ENCODE data around the gene LCE7A. TPM values are rescaled to one million over a fixed set of nuclear protein-coding genes. Genes with fewer than 3 reads are reported as not detected.

Gene LCE7A
- total RNA-seq, 6 experiments from 2014 or later, result not detected

DNA sequence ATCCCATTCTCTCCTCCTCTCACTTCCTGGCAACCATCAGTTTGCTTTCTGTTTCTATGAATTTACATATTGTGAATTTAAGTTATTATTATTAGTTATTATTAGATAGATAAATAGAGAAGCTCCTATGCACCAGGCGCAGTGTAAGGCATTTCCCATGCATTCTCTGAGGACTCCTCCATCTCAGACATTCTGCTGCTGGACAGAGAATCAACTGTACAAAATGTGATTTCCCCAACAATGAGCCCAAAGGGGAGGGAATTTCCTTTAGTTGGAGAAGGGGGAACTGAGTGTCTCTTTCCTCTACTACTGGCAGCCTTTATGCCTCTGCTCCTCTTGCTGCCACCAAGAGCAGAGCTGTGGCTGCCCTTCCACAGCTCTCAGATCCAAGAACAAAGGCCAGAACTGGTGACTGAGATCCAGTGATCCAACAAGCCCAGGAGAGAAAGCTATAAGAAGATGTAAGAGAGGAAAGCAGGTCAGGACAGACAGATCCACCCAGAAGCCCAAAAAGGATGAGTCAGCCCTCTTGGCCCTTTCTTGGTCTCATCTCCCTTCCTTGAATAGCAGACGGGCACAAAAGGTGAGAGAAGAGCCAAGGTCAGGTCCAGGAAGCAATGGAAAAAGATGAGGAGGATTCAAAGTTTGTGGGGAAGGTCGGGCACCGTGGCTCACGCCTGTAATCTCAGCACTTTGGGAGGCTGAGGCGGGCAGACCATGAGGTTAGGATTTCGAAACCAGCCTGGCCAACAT is 45.1 kb downstream of the LCE7A start:
- Histone ChIP-seq H3K36me3 (no peaks in the 10 kb centered on the region), H3K9me3 (no peaks in the 10 kb centered on the region), H3K4me3 (no peak overlapping the region), H3K27me3 (no peaks in the 10 kb centered on the region), H3K4me1 (no peaks in the 10 kb centered on the region), H3K27ac (no peak overlapping the region)
- intact Hi-C loops (cut with DNase I), result no loop called here
- ATAC-seq (no peak), DNase-seq (no peak)
- WGBS (ENCODE audit: insufficient coverage, low coverage, low lambda C conversion rate, missing lambda C conversion rate), result 74% methylated on average over 7 of the region's 7 CpGs
- no peak for TF ChIP-seq POLR2A (IDR thresholded peaks at IDR 0.05)

DNA sequence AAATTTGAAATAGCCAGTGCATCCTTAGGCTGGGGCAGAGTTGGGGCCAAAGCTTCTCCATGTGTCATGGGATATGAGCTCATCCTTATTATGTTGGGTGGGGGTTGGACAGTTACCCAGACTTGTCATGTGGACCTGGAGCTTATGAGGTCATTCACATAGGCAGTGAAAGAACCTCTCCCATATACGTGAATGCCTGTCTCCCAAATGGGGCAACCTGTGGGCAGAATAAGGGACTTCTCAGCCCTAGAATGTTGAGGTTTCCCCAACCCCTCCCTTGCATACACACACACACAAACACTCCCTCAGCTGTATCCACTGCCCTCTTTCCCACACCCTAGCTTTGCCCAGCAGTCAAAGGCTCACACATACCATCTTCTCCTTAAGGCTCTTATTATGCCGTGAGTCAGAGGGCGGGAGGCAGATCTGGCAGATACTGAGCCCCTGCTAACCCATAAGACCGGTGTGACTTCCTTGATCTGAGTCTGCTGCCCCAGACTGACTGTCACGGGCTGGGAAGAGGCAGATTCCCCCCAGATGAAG is 46.3 kb downstream of the LCE7A start:
- WGBS (ENCODE audit: insufficient coverage, low coverage, low lambda C conversion rate, missing lambda C conversion rate), result no CpG with 5 or more reads among the region's 5 CpGs
- Histone ChIP-seq H3K9me3 (no peaks in the 10 kb centered on the region), H3K36me3 (no peaks in the 10 kb centered on the region), H3K4me1 (no peaks in the 10 kb centered on the region), H3K27ac (no peak overlapping the region), H3K4me3 (no peak overlapping the region), H3K27me3 (no peaks in the 10 kb centered on the region)
- intact Hi-C loops (cut with DNase I), result no loop called here
- ATAC-seq (no peak), DNase-seq (no peak)
- TF ChIP-seq, protein P1, sequence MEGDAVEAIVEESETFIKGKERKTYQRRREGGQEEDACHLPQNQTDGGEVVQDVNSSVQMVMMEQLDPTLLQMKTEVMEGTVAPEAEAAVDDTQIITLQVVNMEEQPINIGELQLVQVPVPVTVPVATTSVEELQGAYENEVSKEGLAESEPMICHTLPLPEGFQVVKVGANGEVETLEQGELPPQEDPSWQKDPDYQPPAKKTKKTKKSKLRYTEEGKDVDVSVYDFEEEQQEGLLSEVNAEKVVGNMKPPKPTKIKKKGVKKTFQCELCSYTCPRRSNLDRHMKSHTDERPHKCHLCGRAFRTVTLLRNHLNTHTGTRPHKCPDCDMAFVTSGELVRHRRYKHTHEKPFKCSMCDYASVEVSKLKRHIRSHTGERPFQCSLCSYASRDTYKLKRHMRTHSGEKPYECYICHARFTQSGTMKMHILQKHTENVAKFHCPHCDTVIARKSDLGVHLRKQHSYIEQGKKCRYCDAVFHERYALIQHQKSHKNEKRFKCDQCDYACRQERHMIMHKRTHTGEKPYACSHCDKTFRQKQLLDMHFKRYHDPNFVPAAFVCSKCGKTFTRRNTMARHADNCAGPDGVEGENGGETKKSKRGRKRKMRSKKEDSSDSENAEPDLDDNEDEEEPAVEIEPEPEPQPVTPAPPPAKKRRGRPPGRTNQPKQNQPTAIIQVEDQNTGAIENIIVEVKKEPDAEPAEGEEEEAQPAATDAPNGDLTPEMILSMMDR (IDR thresholded peaks at IDR 0.05), result no peak
- TF ChIP-seq POLR2A (IDR thresholded peaks at IDR 0.05), result no peak

DNA sequence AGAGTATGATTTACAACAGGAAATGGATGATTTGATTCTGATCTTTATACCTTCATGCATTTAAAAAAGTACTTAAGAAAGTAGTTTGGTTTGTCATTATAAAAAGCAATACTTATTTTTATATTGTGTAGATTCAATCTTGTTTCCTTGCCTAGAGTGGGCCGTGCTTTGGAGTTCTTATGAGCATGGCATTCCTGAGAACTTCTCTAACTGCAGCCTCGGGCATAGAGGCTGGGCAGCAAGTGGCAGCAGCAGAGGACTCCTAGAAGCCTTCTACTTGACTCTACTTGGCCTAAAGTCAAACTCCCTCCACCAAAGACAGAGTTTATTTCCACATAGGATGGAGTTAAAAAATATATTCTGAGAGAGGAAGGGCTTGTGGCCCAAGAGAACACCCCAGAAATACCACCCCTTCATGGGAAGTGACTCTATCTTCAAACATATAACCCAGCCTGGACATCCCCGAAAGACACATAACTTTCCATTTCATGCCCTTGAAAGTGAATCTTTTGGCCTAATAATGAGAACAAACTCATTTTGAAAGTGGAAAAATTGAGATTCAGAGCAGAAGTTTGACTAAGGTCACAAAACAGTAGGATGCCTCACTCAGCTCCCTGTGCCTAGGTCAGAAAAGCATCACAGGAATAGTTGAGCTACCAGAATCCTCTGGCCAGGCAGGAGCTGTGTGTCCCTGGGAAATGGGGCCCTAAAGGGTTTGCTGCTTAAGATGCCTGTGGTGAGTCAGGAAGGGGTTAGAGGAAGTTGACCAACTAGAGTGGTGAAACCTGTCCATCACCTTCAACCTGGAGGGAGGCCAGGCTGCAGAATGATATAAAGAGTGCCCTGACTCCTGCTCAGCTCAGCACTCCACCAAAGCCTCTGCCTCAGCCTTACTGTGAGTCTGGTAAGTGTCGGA is 48.1 kb downstream of the LCE7A start, which contains the start of gene IVL:
Gene IVL, plus strand, starts transcription at position 861 of the 916 bp plus-strand sequence. CDS start 1,252 bp downstream, outside the sequence.
- H3K27ac ChIP-seq, result no peak within 1 kb of the TSS
- no peak for TF ChIP-seq POLR2A (IDR thresholded peaks at IDR 0.05)
- TF ChIP-seq, protein P1 (IDR thresholded peaks at IDR 0.05), result no peak
- no peaks in the 10 kb centered on the region for H3K4me1 ChIP-seq
- ATAC-seq, result no peak
- H3K36me3 ChIP-seq, result no peaks in the 10 kb centered on the region
- H3K27me3 ChIP-seq, result no peaks in the 10 kb centered on the region
- no peak for DNase-seq
- H3K9me3 ChIP-seq, result no peaks in the 10 kb centered on the region
- no peak within 1 kb of the TSS for H3K4me3 ChIP-seq
- intact Hi-C loops (cut with DNase I), result no loop called here
- 47% methylated on average over 3 of the region's 4 CpGs for WGBS (ENCODE audit: insufficient coverage, low coverage, low lambda C conversion rate, missing lambda C conversion rate)

DNA sequence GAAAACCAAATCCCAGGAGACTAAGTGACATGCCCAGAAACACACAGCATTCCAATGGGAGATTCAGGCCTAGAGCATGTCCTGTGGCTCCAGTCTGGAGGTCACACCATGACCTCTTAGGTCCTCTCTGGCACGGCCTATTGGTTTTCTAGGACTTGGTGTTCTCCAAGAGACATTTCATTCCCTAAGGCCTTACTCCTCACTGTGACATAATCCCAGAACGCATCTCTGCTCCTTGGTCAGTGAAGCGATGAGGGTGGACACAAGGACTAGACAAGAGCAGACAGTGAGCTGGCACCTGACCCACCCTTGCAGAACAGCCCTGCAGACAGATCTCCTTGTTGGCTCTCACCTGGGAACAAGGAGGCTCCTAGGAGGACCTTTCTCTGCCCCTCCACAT is 49.4 kb downstream of the LCE7A start:
- DNase-seq (no peak), ATAC-seq (no peak)
- no CpG with 5 or more reads among the region's 3 CpGs for WGBS (ENCODE audit: insufficient coverage, low coverage, low lambda C conversion rate, missing lambda C conversion rate)
- Histone ChIP-seq H3K4me1 (no peaks in the 10 kb centered on the region), H3K36me3 (no peaks in the 10 kb centered on the region), H3K27ac (no peak overlapping the region), H3K9me3 (no peaks in the 10 kb centered on the region), H3K4me3 (no peak overlapping the region), H3K27me3 (no peaks in the 10 kb centered on the region)
- TF ChIP-seq POLR2A (IDR thresholded peaks at IDR 0.05), result no peak
- TF ChIP-seq, protein P1 (IDR thresholded peaks at IDR 0.05), result no peak
- intact Hi-C loops (cut with DNase I), result no loop called here

Other genes with a start within 250 kb of the LCE7A start
- not detected for gene LCE3B, start 246.2 kb upstream of the LCE7A start, total RNA-seq
- not detected for gene LCE3A, start 236.9 kb upstream of the LCE7A start, total RNA-seq
- gene LCE2D, start 196.6 kb upstream of the LCE7A start, total RNA-seq, result not detected
- gene LCE2C, start 184.7 kb upstream of the LCE7A start, total RNA-seq, result not detected
- not detected for gene LCE2B, start 173.9 kb upstream of the LCE7A start, total RNA-seq
- gene LCE2A, start 161.7 kb upstream of the LCE7A start, total RNA-seq, result not detected
- not detected for gene LCE4A, start 151.8 kb upstream of the LCE7A start, total RNA-seq
- gene KPRP, start 102.0 kb upstream of the LCE7A start, total RNA-seq, result not detected
- gene LCE1F, start 84.9 kb upstream of the LCE7A start, total RNA-seq, result not detected
- gene LCE1E, start 73.7 kb upstream of the LCE7A start, total RNA-seq, result not detected
- not detected for gene LCE1D, start 63.3 kb upstream of the LCE7A start, total RNA-seq
- not detected for gene LCE1C, start 53.3 kb upstream of the LCE7A start, total RNA-seq
- gene LCE1B, start 48.0 kb upstream of the LCE7A start, total RNA-seq, result not detected
- not detected for gene LCE1A, start 32.5 kb upstream of the LCE7A start, total RNA-seq
- not detected for gene LCE6A, start 17.1 kb upstream of the LCE7A start, total RNA-seq
- not detected for gene SMCP, start 18.3 kb downstream of the LCE7A start, total RNA-seq
- not detected for gene IVL, start 48.5 kb downstream of the LCE7A start, total RNA-seq
- gene SPRR5, start 87.2 kb downstream of the LCE7A start, total RNA-seq, result not detected
- not detected for gene SPRR4, start 110.7 kb downstream of the LCE7A start, total RNA-seq
- gene SPRR1A, start 124.1 kb downstream of the LCE7A start, total RNA-seq, result not detected
- gene SPRR3, start 141.8 kb downstream of the LCE7A start, total RNA-seq, result under 1 TPM in 1 of 6 experiments, not detected in 5; 0.31 TPM
- gene SPRR1B, start 171.2 kb downstream of the LCE7A start, total RNA-seq, result not detected
- gene SPRR2D, start 181.1 kb downstream of the LCE7A start, total RNA-seq, result not detected
- gene SPRR2A, start 197.5 kb downstream of the LCE7A start, total RNA-seq, result under 1 TPM in 1 of 6 experiments, not detected in 5; 0.40 TPM
- gene SPRR2B, start 211.6 kb downstream of the LCE7A start, total RNA-seq, result not detected
- gene SPRR2E, start 234.5 kb downstream of the LCE7A start, total RNA-seq, result not detected

All from right lobe of liver (tissue), 6 donors.